ENCODE measurements around the gene PAPLN. TPM values are rescaled to one million over a fixed set of nuclear protein-coding genes. Genes with fewer than 3 reads are reported as not detected.

Gene PAPLN
- total and polyA plus RNA-seq, 2 experiments from 2014 or later: 7.6 to 13.4 TPM

DNA sequence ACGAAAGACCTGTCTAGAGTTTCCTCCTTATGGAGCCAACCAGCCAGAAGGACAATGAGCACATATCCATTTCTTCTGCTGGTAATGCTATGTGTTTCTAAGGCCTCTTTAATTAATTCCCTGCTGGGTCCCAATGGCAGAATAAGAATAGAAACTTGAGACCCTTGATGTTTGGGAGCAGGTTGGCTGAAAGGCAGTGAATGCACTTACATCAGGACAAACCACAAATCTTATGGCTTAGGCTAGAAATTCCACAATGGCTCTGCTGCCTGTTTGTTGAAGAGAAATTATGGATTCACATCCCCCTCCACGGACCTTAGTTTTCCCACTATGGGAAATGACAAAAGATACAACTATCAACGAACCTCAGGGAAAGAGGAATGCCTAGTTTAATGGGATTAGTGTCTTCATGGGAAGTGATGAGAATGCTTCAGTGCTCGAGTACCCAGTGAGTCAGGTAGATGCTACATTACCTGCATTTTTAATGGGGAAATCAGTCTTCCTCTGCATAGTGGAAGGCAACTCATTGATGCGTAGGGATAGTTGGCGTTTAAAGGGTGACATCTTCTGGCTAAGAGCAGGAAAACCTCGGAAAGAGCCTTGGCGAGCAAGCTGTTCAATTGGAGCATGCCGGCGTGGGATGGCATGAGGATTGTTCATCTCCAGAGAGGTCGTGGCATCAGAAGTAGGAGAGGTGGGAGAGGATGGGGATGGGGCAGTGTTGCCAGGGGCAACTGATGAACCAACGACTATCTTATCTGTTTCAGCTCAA lies 46.5 kb downstream of the PAPLN start:
- Histone ChIP-seq H3K27ac (no peak overlapping the region), H3K36me3 (replicated peaks; ENCODE audit: insufficient read depth, low read depth) (no peaks in the 10 kb centered on the region)

DNA sequence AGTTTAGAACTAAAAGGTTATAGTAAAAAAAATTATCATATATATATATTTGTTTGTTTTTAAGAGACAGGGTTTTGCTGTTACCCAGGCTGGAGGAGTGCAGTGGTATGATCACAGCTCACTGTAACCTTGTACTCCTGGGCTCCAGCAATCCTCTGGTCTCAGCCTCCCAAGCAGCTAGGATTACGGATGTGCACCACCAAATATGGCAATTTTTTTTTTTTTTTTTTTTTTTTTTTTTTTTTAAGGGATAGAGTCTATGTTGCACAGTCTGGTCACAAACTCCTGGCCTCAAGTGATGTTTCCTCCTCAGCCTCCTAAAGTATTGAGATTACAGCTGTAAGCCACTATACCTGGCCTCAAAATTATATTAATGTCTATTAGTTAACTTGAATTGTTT lies 48.7 kb downstream of the PAPLN start:
- H3K36me3 ChIP-seq (replicated peaks; ENCODE audit: insufficient read depth, low read depth): no peaks in the 10 kb centered on the region
- H3K9me3 ChIP-seq (ENCODE audit: low read depth): no peaks in the 10 kb centered on the region

More for the DNA sequence above, 46.5 kb downstream of the PAPLN start:
- H3K9me3 ChIP-seq (ENCODE audit: low read depth): no peaks in the 10 kb centered on the region
- no peak overlapping the region for H2AFZ ChIP-seq
- no peak overlapping the region for H3K4me3 ChIP-seq
- H3K4me1 ChIP-seq (ENCODE audit: insufficient read depth): peaks cover 9% of the 10 kb centered on the region
- H3K27me3 ChIP-seq: no peaks in the 10 kb centered on the region
- WGBS (ENCODE audit: low lambda C conversion rate, missing lambda C conversion rate): 70% methylated on average over 12 of the region's 12 CpGs
- H3K9me2 ChIP-seq (replicated peaks; ENCODE audit: insufficient read depth): no peaks in the 10 kb centered on the region
- no peak overlapping the region for H3K4me2 ChIP-seq
- TF ChIP-seq EZH2phosphoT487 (IDR thresholded peaks at IDR 0.05; ENCODE audit: low read depth, severe bottlenecking, unreplicated experiment) (no peak), EZH2 (IDR thresholded peaks at IDR 0.05; ENCODE audit: borderline replicate concordance) (no peak)
- TF ChIP-seq, protein P1, sequence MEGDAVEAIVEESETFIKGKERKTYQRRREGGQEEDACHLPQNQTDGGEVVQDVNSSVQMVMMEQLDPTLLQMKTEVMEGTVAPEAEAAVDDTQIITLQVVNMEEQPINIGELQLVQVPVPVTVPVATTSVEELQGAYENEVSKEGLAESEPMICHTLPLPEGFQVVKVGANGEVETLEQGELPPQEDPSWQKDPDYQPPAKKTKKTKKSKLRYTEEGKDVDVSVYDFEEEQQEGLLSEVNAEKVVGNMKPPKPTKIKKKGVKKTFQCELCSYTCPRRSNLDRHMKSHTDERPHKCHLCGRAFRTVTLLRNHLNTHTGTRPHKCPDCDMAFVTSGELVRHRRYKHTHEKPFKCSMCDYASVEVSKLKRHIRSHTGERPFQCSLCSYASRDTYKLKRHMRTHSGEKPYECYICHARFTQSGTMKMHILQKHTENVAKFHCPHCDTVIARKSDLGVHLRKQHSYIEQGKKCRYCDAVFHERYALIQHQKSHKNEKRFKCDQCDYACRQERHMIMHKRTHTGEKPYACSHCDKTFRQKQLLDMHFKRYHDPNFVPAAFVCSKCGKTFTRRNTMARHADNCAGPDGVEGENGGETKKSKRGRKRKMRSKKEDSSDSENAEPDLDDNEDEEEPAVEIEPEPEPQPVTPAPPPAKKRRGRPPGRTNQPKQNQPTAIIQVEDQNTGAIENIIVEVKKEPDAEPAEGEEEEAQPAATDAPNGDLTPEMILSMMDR (IDR thresholded peaks at IDR 0.05; ENCODE audit: poor library complexity): peak; percentile 33
- H4K20me1 ChIP-seq (ENCODE audit: insufficient read depth, poor library complexity, severe bottlenecking): no peaks in the 10 kb centered on the region
- no peaks in the 10 kb centered on the region for H3K79me2 ChIP-seq
- no peak for DNase-seq (ENCODE audit: low spot score)

DNA sequence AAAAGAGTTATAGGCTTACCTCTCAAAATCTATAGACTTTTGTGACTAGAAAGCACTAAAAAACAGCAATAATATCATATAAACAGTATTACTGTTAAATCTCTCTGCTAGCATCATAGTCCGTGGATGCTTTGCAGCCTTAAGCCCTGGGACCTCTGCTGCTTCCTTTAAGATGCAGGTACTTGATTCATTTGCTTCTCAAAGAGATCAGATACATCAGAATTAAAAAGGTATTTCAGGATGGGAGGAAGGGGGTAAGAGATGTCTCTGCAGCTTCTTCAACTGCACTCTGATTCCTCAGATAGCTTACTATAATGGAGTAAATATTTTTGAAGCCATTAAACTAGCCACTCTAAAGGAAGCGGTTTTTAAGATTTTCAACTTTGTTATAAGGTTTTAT lies 49.3 kb downstream of the PAPLN start:
- Histone ChIP-seq H3K9me2 (replicated peaks; ENCODE audit: insufficient read depth) (no peaks in the 10 kb centered on the region), H3K9me3 (ENCODE audit: low read depth) (no peaks in the 10 kb centered on the region), H3K4me1 (ENCODE audit: insufficient read depth) (peaks cover 9% of the 10 kb centered on the region), H3K79me2 (no peaks in the 10 kb centered on the region), H3K27ac (no peak overlapping the region), H4K20me1 (ENCODE audit: insufficient read depth, poor library complexity, severe bottlenecking) (no peaks in the 10 kb centered on the region), H3K27me3 (no peaks in the 10 kb centered on the region), H3K4me2 (no peak overlapping the region), H3K36me3 (replicated peaks; ENCODE audit: insufficient read depth, low read depth) (no peaks in the 10 kb centered on the region), H2AFZ (no peak overlapping the region), H3K4me3 (no peak overlapping the region)
- 82% methylated on average over 2 of the region's 2 CpGs for WGBS (ENCODE audit: low lambda C conversion rate, missing lambda C conversion rate)
- DNase-seq (ENCODE audit: low spot score): no peak
- TF ChIP-seq, protein P1 (IDR thresholded peaks at IDR 0.05; ENCODE audit: poor library complexity): no peak
- TF ChIP-seq EZH2phosphoT487 (IDR thresholded peaks at IDR 0.05; ENCODE audit: low read depth, severe bottlenecking, unreplicated experiment): no peak
- TF ChIP-seq EZH2 (IDR thresholded peaks at IDR 0.05; ENCODE audit: borderline replicate concordance): no peak

More for the DNA sequence above, 48.7 kb downstream of the PAPLN start:
- no peak overlapping the region for H3K27ac ChIP-seq
- H3K9me2 ChIP-seq (replicated peaks; ENCODE audit: insufficient read depth): no peaks in the 10 kb centered on the region
- H3K4me2 ChIP-seq: no peak overlapping the region
- no peaks in the 10 kb centered on the region for H4K20me1 ChIP-seq (ENCODE audit: insufficient read depth, poor library complexity, severe bottlenecking)
- DNase-seq (ENCODE audit: low spot score): no peak
- H2AFZ ChIP-seq: no peak overlapping the region
- TF ChIP-seq, protein P1 (IDR thresholded peaks at IDR 0.05; ENCODE audit: poor library complexity): no peak
- TF ChIP-seq EZH2 (IDR thresholded peaks at IDR 0.05; ENCODE audit: borderline replicate concordance) (no peak), EZH2phosphoT487 (IDR thresholded peaks at IDR 0.05; ENCODE audit: low read depth, severe bottlenecking, unreplicated experiment) (no peak)
- 93% methylated on average over 1 of the region's 1 CpG for WGBS (ENCODE audit: low lambda C conversion rate, missing lambda C conversion rate)
- H3K27me3 ChIP-seq: no peaks in the 10 kb centered on the region
- H3K4me3 ChIP-seq: no peak overlapping the region
- H3K79me2 ChIP-seq: no peaks in the 10 kb centered on the region
- H3K4me1 ChIP-seq (ENCODE audit: insufficient read depth): peaks cover 9% of the 10 kb centered on the region

All from hepatocyte (in vitro differentiated cells).